ENCODE data around the gene PLAAT3. TPM values are rescaled to one million over a fixed set of nuclear protein-coding genes. Genes with fewer than 3 reads are reported as not detected.
"Not testable (repeated sequence)": the region's sequence is repeated elsewhere in the genome, so short reads cannot be mapped to it uniquely, and the experiment has no call there.

Gene PLAAT3
- total RNA-seq, 2 donors from 2014 or later: 5.4 to 7.6 TPM

- Mint-ChIP-seq H3K27ac (no peak overlapping the region), H3K36me3 (ENCODE audit: low read depth) (no peaks in the 10 kb centered on the region), H3K9me3 (no peaks in the 10 kb centered on the region), H3K4me3 (no peak overlapping the region), H3K4me1 (no peaks in the 10 kb centered on the region), H3K27me3 (no peaks in the 10 kb centered on the region)
- no peak for ATAC-seq (replicated peaks)
These were observed 2.7 kb upstream of the PLAAT3 start for GRCh38 chr11:63616953-63617352.

- peak; percentile 58 for ATAC-seq (replicated peaks)
- Mint-ChIP-seq H3K4me1 (peaks cover 17% of the 10 kb centered on the region), H3K27me3 (no peaks in the 10 kb centered on the region), H3K9me3 (no peaks in the 10 kb centered on the region), H3K27ac (peak overlapping the region; percentile 50), H3K4me3 (peak overlapping the region; percentile 79), H3K36me3 (ENCODE audit: low read depth) (no peaks in the 10 kb centered on the region)
These were observed 607 bp downstream of the PLAAT3 start for GRCh38 chr11:63613517-63614135.

- Mint-ChIP-seq H3K27ac (no peak overlapping the region), H3K4me3 (no peak overlapping the region), H3K4me1 (peaks cover 22% of the 10 kb centered on the region), H3K36me3 (ENCODE audit: low read depth) (no peaks in the 10 kb centered on the region), H3K9me3 (no peaks in the 10 kb centered on the region), H3K27me3 (no peaks in the 10 kb centered on the region)
- ATAC-seq (replicated peaks): no peak
These were observed 2.1 kb downstream of the PLAAT3 start for GRCh38 chr11:63612181-63612580.

GRCh38 chr11:63611395-63611747 lies 2.9 kb downstream of the PLAAT3 start:
- peaks cover 22% of the 10 kb centered on the region for H3K4me1 Mint-ChIP-seq
- no peak overlapping the region for H3K27ac Mint-ChIP-seq
- ATAC-seq (replicated peaks): no peak
- H3K9me3 Mint-ChIP-seq: no peaks in the 10 kb centered on the region
- H3K36me3 Mint-ChIP-seq (ENCODE audit: low read depth): no peaks in the 10 kb centered on the region
- H3K4me3 Mint-ChIP-seq: no peak overlapping the region
- no peaks in the 10 kb centered on the region for H3K27me3 Mint-ChIP-seq

- Mint-ChIP-seq H3K4me3 (no peak overlapping the region), H3K9me3 (no peaks in the 10 kb centered on the region), H3K27me3 (no peaks in the 10 kb centered on the region), H3K4me1 (peaks cover 22% of the 10 kb centered on the region), H3K36me3 (ENCODE audit: low read depth) (no peaks in the 10 kb centered on the region), H3K27ac (peak overlapping the region; percentile 61)
- no peak for ATAC-seq (replicated peaks)
These were observed 3.4 kb downstream of the PLAAT3 start for GRCh38 chr11:63610604-63611394.

- Mint-ChIP-seq H3K27ac (peak overlapping the region; percentile 61), H3K36me3 (ENCODE audit: low read depth) (no peaks in the 10 kb centered on the region), H3K27me3 (no peaks in the 10 kb centered on the region), H3K4me1 (peaks cover 22% of the 10 kb centered on the region), H3K4me3 (no peak overlapping the region), H3K9me3 (no peaks in the 10 kb centered on the region)
- no peak for ATAC-seq (replicated peaks)
These were observed 4.2 kb downstream of the PLAAT3 start for GRCh38 chr11:63609971-63610580.

GRCh38 chr11:63609536-63609935 lies 4.7 kb downstream of the PLAAT3 start:
- Mint-ChIP-seq H3K36me3 (ENCODE audit: low read depth) (no peaks in the 10 kb centered on the region), H3K4me3 (peak overlapping the region; percentile 36), H3K4me1 (peaks cover 22% of the 10 kb centered on the region), H3K27ac (peak overlapping the region; percentile 44), H3K27me3 (no peaks in the 10 kb centered on the region), H3K9me3 (no peaks in the 10 kb centered on the region)
- peak; percentile 5 for ATAC-seq (replicated peaks)

- H3K27me3 Mint-ChIP-seq: no peaks in the 10 kb centered on the region
- peak overlapping the region; percentile 36 for H3K4me3 Mint-ChIP-seq
- no peaks in the 10 kb centered on the region for H3K9me3 Mint-ChIP-seq
- peak; percentile 70 for ATAC-seq (replicated peaks)
- peak overlapping the region; percentile 79 for H3K27ac Mint-ChIP-seq
- H3K4me1 Mint-ChIP-seq: peaks cover 22% of the 10 kb centered on the region
- H3K36me3 Mint-ChIP-seq (ENCODE audit: low read depth): no peaks in the 10 kb centered on the region
These were observed 5.6 kb downstream of the PLAAT3 start for GRCh38 chr11:63608353-63609345.

GRCh38 chr11:63603180-63603518 lies 11.1 kb downstream of the PLAAT3 start:
- H3K27ac Mint-ChIP-seq: no peak overlapping the region
- no peak overlapping the region for H3K4me3 Mint-ChIP-seq
- H3K27me3 Mint-ChIP-seq: no peaks in the 10 kb centered on the region

GRCh38 chr11:63602290-63603179 lies 11.7 kb downstream of the PLAAT3 start:
- not testable (repeated sequence) for H3K4me3 Mint-ChIP-seq; H3K36me3 Mint-ChIP-seq (ENCODE audit: low read depth); H3K9me3 Mint-ChIP-seq; H3K27ac Mint-ChIP-seq; H3K27me3 Mint-ChIP-seq; H3K4me1 Mint-ChIP-seq; ATAC-seq (replicated peaks)

More at GRCh38 chr11:63603180-63603518, 11.1 kb downstream of the PLAAT3 start:
- peak; percentile 31 for ATAC-seq (replicated peaks)
- Mint-ChIP-seq H3K36me3 (ENCODE audit: low read depth) (no peaks in the 10 kb centered on the region), H3K9me3 (no peaks in the 10 kb centered on the region), H3K4me1 (peaks cover 5% of the 10 kb centered on the region)

GRCh38 chr11:63599211-63600122 lies 14.8 kb downstream of the PLAAT3 start:
- ATAC-seq (replicated peaks): no peak

GRCh38 chr11:63598556-63598955 lies 15.7 kb downstream of the PLAAT3 start:
- ATAC-seq (replicated peaks): no peak
- Mint-ChIP-seq H3K27ac (no peak overlapping the region), H3K36me3 (ENCODE audit: low read depth) (no peaks in the 10 kb centered on the region), H3K9me3 (no peaks in the 10 kb centered on the region), H3K27me3 (no peaks in the 10 kb centered on the region), H3K4me1 (no peaks in the 10 kb centered on the region), H3K4me3 (no peak overlapping the region)

More at GRCh38 chr11:63599211-63600122, 14.8 kb downstream of the PLAAT3 start:
- no peaks in the 10 kb centered on the region for H3K36me3 Mint-ChIP-seq (ENCODE audit: low read depth)
- H3K27me3 Mint-ChIP-seq: no peaks in the 10 kb centered on the region
- H3K4me3 Mint-ChIP-seq: no peak overlapping the region
- no peaks in the 10 kb centered on the region for H3K9me3 Mint-ChIP-seq
- H3K4me1 Mint-ChIP-seq: no peaks in the 10 kb centered on the region
- no peak overlapping the region for H3K27ac Mint-ChIP-seq

GRCh38 chr11:63595296-63595695 lies 18.9 kb downstream of the PLAAT3 start:
- no peaks in the 10 kb centered on the region for H3K9me3 Mint-ChIP-seq
- H3K4me3 Mint-ChIP-seq: no peak overlapping the region
- ATAC-seq (replicated peaks): no peak
- no peak overlapping the region for H3K27ac Mint-ChIP-seq
- no peaks in the 10 kb centered on the region for H3K4me1 Mint-ChIP-seq
- no peaks in the 10 kb centered on the region for H3K36me3 Mint-ChIP-seq (ENCODE audit: low read depth)
- no peaks in the 10 kb centered on the region for H3K27me3 Mint-ChIP-seq
